ENCODE data around the gene CASK. TPM values are rescaled to one million over a fixed set of nuclear protein-coding genes. Genes with fewer than 3 reads are reported as not detected.
A peak's percentile ranks its signal among the peaks of the same experiment; 100 is the strongest.
"Not testable (repeated sequence)": the region's sequence is repeated elsewhere in the genome, so short reads cannot be mapped to it uniquely, and the experiment has no call there.

Gene CASK
- total RNA-seq, 1 experiment from 2014 or later = 39.2 TPM

DNA sequence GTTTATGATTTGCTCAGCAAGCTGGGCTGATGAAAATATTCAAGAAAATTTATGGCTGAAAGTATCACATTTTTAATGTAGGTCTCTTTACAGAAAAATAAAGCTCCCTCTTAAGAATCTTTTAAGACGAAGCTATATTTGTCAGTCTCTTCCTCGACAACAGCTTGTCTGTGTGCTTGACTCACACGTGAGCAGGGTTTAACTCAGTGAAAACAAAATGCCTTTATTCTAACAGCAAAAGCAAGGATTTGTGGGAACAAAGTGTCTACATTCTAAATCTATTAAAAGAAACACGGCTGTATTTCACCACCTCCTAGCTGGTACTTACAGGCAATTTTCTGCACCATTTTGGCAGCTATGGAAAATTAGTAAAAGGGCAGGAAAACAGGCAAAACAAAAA, 400.7 kb downstream of the CASK start:
- H3K36me3 ChIP-seq (replicated peaks; ENCODE audit: control insufficient read depth, insufficient read depth, low read length) = no peaks in the 10 kb centered on the region; the same call in none of the 2 replicates
- DNase-seq = no peak
- H3K4me3 ChIP-seq (ENCODE audit: insufficient read depth, low read depth, low read length) = no peak overlapping the region
- no peaks in the 10 kb centered on the region for H3K27me3 ChIP-seq (ENCODE audit: control insufficient read depth, insufficient read depth, low read length)

DNA sequence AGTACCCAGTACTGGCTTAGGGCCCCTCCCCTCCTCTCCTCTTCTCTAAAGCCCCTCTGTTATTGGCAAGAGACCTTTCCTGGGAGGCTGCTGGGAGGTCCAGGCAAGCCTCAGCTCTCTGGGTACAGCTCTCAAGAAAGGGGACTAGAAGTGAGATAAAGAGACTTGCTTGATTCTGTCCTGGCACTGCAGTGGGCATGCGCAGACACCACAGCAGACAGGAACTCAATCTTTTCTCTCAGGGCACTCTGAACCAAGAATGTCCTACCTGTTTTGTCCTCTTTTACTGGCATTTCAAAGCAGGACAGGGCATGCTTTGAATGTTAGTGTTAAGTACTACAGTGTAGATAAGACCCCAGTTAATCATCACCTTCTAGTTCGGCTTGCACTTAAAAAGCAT, 401.3 kb downstream of the CASK start:
- Histone ChIP-seq H3K4me3 (ENCODE audit: insufficient read depth, low read depth, low read length) (no peak overlapping the region), H3K27me3 (ENCODE audit: control insufficient read depth, insufficient read depth, low read length) (no peaks in the 10 kb centered on the region), H3K36me3 (replicated peaks; ENCODE audit: control insufficient read depth, insufficient read depth, low read length) (no peaks in the 10 kb centered on the region; the same call in none of the 2 replicates)
- peak; percentile 40 for DNase-seq

- DNase-seq = no peak
- H3K4me3 ChIP-seq (ENCODE audit: insufficient read depth, low read depth, low read length) = no peak overlapping the region
- H3K36me3 ChIP-seq (replicated peaks; ENCODE audit: control insufficient read depth, insufficient read depth, low read length) = no peaks in the 10 kb centered on the region; the same call in none of the 2 replicates
- H3K27me3 ChIP-seq (ENCODE audit: control insufficient read depth, insufficient read depth, low read length) = no peaks in the 10 kb centered on the region
These were observed 403.9 kb downstream of the CASK start for GRCh38 chrX:41519468-41519867.

- no peaks in the 10 kb centered on the region; the same call in none of the 2 replicates for H3K36me3 ChIP-seq (replicated peaks; ENCODE audit: control insufficient read depth, insufficient read depth, low read length)
- no peaks in the 10 kb centered on the region for H3K27me3 ChIP-seq (ENCODE audit: control insufficient read depth, insufficient read depth, low read length)
- no peak for DNase-seq
- H3K4me3 ChIP-seq (ENCODE audit: insufficient read depth, low read depth, low read length) = no peak overlapping the region
These were observed 404.5 kb downstream of the CASK start for GRCh38 chrX:41518841-41519220.

DNA sequence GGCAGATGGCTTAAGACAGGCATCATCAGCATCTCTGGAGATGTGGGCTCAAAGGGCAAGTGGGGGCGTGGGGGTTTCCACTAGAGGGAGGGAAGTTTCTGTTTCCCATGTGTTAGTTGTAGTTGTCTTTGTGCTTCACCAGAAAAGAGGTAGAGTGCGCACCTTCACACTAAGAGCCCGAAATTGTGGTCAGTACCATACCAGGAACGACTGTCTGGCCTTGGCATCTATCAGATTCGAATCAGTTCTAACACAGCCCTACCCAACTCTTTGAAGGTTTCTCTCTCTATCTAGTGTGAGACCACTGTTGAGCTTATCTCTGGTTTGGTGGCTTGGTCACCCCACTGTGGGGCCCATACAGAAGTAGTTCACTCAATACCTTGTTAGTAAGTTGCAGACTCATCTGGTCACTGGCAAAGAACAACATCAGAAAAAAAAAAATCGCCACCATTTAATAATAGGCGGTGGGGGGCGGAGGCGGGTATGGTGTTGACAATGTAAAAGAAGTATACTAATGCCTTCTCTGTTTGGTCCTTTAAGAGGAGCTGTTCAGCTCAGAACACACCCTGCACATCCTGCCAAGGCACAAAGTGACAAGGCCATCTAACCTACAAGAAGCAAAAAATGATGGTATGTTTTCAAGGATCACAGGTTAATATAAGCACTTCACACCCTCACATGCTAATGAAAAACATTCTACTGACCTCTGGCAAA, 405.1 kb downstream of the CASK start:
- H3K36me3 ChIP-seq (replicated peaks; ENCODE audit: control insufficient read depth, insufficient read depth, low read length) = no peaks in the 10 kb centered on the region; the same call in none of the 2 replicates
- no peak overlapping the region for H3K4me3 ChIP-seq (ENCODE audit: insufficient read depth, low read depth, low read length)
- no peaks in the 10 kb centered on the region for H3K27me3 ChIP-seq (ENCODE audit: control insufficient read depth, insufficient read depth, low read length)
- no peak for DNase-seq

GRCh38 chrX:41516999-41517765, 406.2 kb downstream of the CASK start:
- no peak for DNase-seq
- no peak overlapping the region for H3K4me3 ChIP-seq (ENCODE audit: insufficient read depth, low read depth, low read length)

GRCh38 chrX:41516456-41516855, 406.9 kb downstream of the CASK start:
- no peak for DNase-seq
- Histone ChIP-seq H3K36me3 (replicated peaks; ENCODE audit: control insufficient read depth, insufficient read depth, low read length) (no peaks in the 10 kb centered on the region; the same call in none of the 2 replicates), H3K4me3 (ENCODE audit: insufficient read depth, low read depth, low read length) (no peak overlapping the region), H3K27me3 (ENCODE audit: control insufficient read depth, insufficient read depth, low read length) (no peaks in the 10 kb centered on the region)

More at GRCh38 chrX:41516999-41517765, 406.2 kb downstream of the CASK start:
- H3K27me3 ChIP-seq (ENCODE audit: control insufficient read depth, insufficient read depth, low read length) = no peaks in the 10 kb centered on the region
- H3K36me3 ChIP-seq (replicated peaks; ENCODE audit: control insufficient read depth, insufficient read depth, low read length) = no peaks in the 10 kb centered on the region; the same call in none of the 2 replicates

GRCh38 chrX:41515376-41515775, 408.0 kb downstream of the CASK start:
- no peak for DNase-seq
- Histone ChIP-seq H3K27me3 (ENCODE audit: control insufficient read depth, insufficient read depth, low read length) (no peaks in the 10 kb centered on the region), H3K36me3 (replicated peaks; ENCODE audit: control insufficient read depth, insufficient read depth, low read length) (no peaks in the 10 kb centered on the region; the same call in none of the 2 replicates), H3K4me3 (ENCODE audit: insufficient read depth, low read depth, low read length) (no peak overlapping the region)

GRCh38 chrX:41514179-41514578, 409.2 kb downstream of the CASK start:
- Histone ChIP-seq H3K36me3 (replicated peaks; ENCODE audit: control insufficient read depth, insufficient read depth, low read length) (no peaks in the 10 kb centered on the region), H3K4me3 (ENCODE audit: insufficient read depth, low read depth, low read length) (no peak overlapping the region), H3K27me3 (ENCODE audit: control insufficient read depth, insufficient read depth, low read length) (no peaks in the 10 kb centered on the region)
- no peak for DNase-seq

DNA sequence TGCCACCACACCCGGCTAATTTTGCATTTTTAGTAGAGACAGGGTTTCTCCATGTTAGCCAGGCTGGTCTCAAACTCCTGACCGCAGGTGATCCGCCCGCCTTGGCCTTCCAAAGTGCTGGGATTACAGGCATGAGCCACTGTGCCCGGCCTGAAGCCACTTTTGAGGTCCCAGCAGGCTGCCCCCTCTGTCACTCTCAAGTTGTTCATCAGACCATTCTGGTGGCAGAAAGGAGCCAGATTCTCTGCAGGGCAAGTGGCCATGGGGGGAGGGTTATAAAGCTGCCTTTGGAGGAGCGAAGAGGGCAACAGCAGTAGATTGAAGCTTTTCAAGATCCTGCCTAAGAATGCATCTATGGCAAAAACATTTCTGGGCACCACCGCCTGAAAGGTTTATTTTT, 410.5 kb downstream of the CASK start:
- DNase-seq; H3K27me3 ChIP-seq (ENCODE audit: control insufficient read depth, insufficient read depth, low read length); H3K4me3 ChIP-seq (ENCODE audit: insufficient read depth, low read depth, low read length); H3K36me3 ChIP-seq (replicated peaks; ENCODE audit: control insufficient read depth, insufficient read depth, low read length): not testable (repeated sequence)

- no peaks in the 10 kb centered on the region for H3K36me3 ChIP-seq (replicated peaks; ENCODE audit: control insufficient read depth, insufficient read depth, low read length)
- no peak overlapping the region for H3K4me3 ChIP-seq (ENCODE audit: insufficient read depth, low read depth, low read length)
- no peaks in the 10 kb centered on the region for H3K27me3 ChIP-seq (ENCODE audit: control insufficient read depth, insufficient read depth, low read length)
- no peak for DNase-seq
These were observed 411.0 kb downstream of the CASK start for GRCh38 chrX:41512394-41512793.

- no peak for DNase-seq
- no peak overlapping the region for H3K4me3 ChIP-seq (ENCODE audit: insufficient read depth, low read depth, low read length)
- H3K36me3 ChIP-seq (replicated peaks; ENCODE audit: control insufficient read depth, insufficient read depth, low read length) = no peaks in the 10 kb centered on the region
- H3K27me3 ChIP-seq (ENCODE audit: control insufficient read depth, insufficient read depth, low read length) = no peaks in the 10 kb centered on the region
These were observed 415.4 kb downstream of the CASK start for GRCh38 chrX:41507919-41508318.

GRCh38 chrX:41502004-41502403, 421.4 kb downstream of the CASK start:
- DNase-seq = no peak
- Histone ChIP-seq H3K27me3 (ENCODE audit: control insufficient read depth, insufficient read depth, low read length) (no peaks in the 10 kb centered on the region), H3K4me3 (ENCODE audit: insufficient read depth, low read depth, low read length) (no peak overlapping the region), H3K36me3 (replicated peaks; ENCODE audit: control insufficient read depth, insufficient read depth, low read length) (no peaks in the 10 kb centered on the region)

DNA sequence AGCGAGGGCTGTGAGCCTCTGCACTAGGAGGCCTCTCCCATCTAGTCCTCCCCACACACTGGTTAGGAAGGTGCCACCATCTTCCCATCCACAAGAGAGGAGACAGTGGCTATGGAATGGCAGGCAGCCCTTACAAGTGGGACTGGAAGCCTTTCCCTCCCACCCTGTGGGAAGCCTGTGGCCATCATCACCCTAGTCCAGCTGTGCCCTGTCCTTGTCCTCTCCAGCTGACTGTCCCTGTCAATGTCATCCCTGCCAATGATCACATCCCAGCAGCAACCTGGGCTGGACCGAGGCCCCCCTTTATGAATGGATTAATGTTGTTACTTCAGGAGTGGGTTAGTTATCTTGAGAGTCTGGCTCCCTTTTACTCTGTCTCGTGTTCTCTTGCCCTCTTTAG, 423.4 kb downstream of the CASK start:
- no peak for DNase-seq
- Histone ChIP-seq H3K4me3 (ENCODE audit: insufficient read depth, low read depth, low read length) (no peak overlapping the region), H3K27me3 (ENCODE audit: control insufficient read depth, insufficient read depth, low read length) (no peaks in the 10 kb centered on the region), H3K36me3 (replicated peaks; ENCODE audit: control insufficient read depth, insufficient read depth, low read length) (no peaks in the 10 kb centered on the region)

DNA sequence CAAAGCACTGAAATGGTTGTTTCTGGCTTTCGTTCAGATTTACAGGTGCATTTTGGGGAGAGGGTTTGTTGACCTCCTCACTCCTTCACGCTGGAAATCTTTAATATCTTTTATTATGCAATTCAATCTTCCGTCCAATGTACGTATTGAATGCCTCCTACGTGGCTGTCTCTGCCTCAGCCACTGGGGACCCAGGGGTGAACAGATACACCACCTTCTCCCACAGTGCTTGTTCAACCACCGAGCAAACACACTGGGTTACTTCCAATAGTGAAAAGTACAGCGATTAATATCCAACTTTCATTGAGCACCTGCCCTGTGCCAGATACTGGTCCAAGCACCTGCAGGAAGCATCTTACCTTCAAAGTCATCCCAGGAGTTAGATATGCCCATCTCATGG, 424.2 kb downstream of the CASK start:
- Histone ChIP-seq H3K36me3 (replicated peaks; ENCODE audit: control insufficient read depth, insufficient read depth, low read length) (no peaks in the 10 kb centered on the region), H3K4me3 (ENCODE audit: insufficient read depth, low read depth, low read length) (no peak overlapping the region), H3K27me3 (ENCODE audit: control insufficient read depth, insufficient read depth, low read length) (no peaks in the 10 kb centered on the region)
- DNase-seq = no peak
